Measurements from ENCODE around the gene CHMP2A.

CHMP2A gene

DNA sequence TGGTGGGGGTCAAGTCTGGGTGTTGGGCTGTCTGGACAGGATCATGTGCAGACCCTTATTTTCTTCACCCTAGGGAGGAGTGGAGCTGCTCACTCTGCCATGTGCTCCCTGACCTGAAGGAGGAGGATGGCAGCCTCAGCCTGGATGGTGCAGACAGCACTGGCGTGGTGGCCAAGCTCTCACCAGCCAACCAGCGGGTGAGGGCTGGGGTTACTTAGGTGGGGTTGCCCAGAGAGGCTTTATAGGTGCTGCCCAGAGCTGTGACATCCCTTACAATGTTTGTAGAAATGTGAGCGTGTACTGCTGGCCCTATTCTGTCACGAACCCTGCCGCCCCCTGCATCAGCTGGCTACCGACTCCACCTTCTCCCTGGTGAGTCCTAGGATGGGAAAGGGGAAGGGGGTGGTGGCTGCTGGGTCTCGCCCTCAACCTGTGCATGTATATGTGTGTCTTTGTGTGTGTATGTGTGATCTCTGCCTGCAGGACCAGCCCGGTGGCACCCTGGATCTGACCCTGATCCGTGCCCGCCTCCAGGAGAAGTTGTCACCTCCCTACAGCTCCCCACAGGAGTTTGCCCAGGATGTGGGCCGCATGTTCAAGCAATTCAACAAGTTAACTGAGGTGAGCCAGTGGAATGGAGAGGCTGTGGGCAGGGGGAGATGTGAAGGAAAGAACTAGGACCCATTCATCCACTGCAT, 5.1 kb downstream of the CHMP2A start:
- H3K4me1 ChIP-seq (ENCODE audit: control insufficient read depth, insufficient read depth, low read length) = peaks cover 15% of the 10 kb centered on the region
- TF ChIP-seq SCRT2 (tag by site-specific recombination; IDR thresholded peaks at IDR 0.05) (peak; percentile 71), ZNF157 (tag by site-specific recombination; IDR thresholded peaks at IDR 0.05) (peak; percentile 64), SCRT1 (tag by site-specific recombination; IDR thresholded peaks at IDR 0.05; ENCODE audit: borderline replicate concordance) (no peak), HOXA7 (CRISPR knock-in tag; IDR thresholded peaks at IDR 0.05; ENCODE audit: borderline replicate concordance) (no peak)
- TF ChIP-seq, protein P1, sequence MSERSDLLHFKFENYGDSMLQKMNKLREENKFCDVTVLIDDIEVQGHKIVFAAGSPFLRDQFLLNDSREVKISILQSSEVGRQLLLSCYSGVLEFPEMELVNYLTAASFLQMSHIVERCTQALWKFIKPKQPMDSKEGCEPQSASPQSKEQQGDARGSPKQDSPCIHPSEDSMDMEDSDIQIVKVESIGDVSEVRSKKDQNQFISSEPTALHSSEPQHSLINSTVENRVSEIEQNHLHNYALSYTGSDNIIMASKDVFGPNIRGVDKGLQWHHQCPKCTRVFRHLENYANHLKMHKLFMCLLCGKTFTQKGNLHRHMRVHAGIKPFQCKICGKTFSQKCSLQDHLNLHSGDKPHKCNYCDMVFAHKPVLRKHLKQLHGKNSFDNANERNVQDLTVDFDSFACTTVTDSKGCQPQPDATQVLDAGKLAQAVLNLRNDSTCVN (tag by site-specific recombination; optimal IDR thresholded peaks at IDR 0.05) = no peak
- ChIA-PET CTCF (no interaction called here), POLR2A (interaction anchor here (0.7 to 2.4 kb wide), 3 partner anchors 9 to 30 kb away, joined by 3 to 7 read pairs (median 4); partner anchors contain the start of genes UBE2M and ZBTB45)
- H3K36me3 ChIP-seq (ENCODE audit: control insufficient read depth in 2 of 2, insufficient read depth in 1 of 2, low read length in 2 of 2) = peaks cover 40 to 89% of the 10 kb centered on the region in 2 experiments
- H3K27ac ChIP-seq (ENCODE audit: extremely low read depth, low read depth, low read length) = no peak overlapping the region
- H3K9me3 ChIP-seq (ENCODE audit: control insufficient read depth, insufficient read depth, low read depth, low read length) = no peaks in the 10 kb centered on the region
- no peak overlapping the region for H3K4me3 ChIP-seq (ENCODE audit: low read depth, low read length)

DNA sequence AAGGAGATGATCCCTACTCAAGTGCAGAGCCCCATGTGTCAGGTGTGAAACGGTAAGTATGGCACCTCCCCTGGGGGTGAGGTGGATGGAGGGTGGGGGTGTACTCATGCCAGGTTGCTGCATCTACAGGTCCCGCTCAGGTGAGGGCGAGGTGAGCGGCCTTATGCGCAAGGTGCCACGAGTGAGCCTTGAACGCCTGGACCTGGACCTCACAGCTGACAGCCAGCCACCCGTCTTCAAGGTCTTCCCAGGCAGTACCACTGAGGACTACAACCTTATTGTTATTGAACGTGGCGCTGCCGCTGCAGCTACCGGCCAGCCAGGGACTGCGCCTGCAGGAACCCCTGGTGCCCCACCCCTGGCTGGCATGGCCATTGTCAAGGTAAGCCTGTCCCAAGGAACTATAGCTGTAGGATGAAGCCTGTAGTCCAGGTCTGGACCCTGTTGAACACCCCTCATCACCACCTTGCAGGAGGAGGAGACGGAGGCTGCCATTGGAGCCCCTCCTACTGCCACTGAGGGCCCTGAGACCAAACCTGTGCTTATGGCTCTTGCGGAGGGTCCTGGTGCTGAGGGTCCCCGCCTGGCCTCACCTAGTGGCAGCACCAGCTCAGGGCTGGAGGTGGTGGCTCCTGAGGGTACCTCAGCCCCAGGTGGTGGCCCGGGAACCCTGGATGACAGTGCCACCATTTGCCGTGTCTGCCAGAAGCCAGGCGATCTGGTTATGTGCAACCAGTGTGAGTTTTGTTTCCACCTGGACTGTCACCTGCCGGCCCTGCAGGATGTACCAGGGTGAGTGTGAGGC, 5.8 kb downstream of the CHMP2A start:
- CTCF ChIA-PET = no interaction called here
- H3K9me3 ChIP-seq (ENCODE audit: control insufficient read depth, insufficient read depth, low read depth, low read length) = no peaks in the 10 kb centered on the region
- H3K27ac ChIP-seq (ENCODE audit: extremely low read depth, low read depth, low read length) = no peak overlapping the region
- no peak overlapping the region for H3K4me3 ChIP-seq (ENCODE audit: low read depth, low read length)
- TF ChIP-seq TCF7L2 (IDR thresholded peaks at IDR 0.05; ENCODE audit: borderline replicate concordance, low read depth, low read length) (no peak), SCRT2 (tag by site-specific recombination; IDR thresholded peaks at IDR 0.05) (no peak), ZNF174 (tag by site-specific recombination; IDR thresholded peaks at IDR 0.05) (no peak), ZNF600 (tag by site-specific recombination; IDR thresholded peaks at IDR 0.05) (no peak), ZNF585B (tag by site-specific recombination; IDR thresholded peaks at IDR 0.05) (no peak), ZNF514 (tag by site-specific recombination; IDR thresholded peaks at IDR 0.05) (no peak), ZNF501 (tag by site-specific recombination; IDR thresholded peaks at IDR 0.05) (no peak)
- peaks cover 15% of the 10 kb centered on the region for H3K4me1 ChIP-seq (ENCODE audit: control insufficient read depth, insufficient read depth, low read length)
- peaks cover 40 to 89% of the 10 kb centered on the region in 2 experiments for H3K36me3 ChIP-seq (ENCODE audit: control insufficient read depth in 2 of 2, insufficient read depth in 1 of 2, low read length in 2 of 2)
- POLR2A ChIA-PET = interaction anchor here (0.7 to 2.4 kb wide), 3 partner anchors 10 to 29 kb away, joined by 3 to 7 read pairs (median 4); partner anchors contain the start of genes UBE2M and ZBTB45

DNA sequence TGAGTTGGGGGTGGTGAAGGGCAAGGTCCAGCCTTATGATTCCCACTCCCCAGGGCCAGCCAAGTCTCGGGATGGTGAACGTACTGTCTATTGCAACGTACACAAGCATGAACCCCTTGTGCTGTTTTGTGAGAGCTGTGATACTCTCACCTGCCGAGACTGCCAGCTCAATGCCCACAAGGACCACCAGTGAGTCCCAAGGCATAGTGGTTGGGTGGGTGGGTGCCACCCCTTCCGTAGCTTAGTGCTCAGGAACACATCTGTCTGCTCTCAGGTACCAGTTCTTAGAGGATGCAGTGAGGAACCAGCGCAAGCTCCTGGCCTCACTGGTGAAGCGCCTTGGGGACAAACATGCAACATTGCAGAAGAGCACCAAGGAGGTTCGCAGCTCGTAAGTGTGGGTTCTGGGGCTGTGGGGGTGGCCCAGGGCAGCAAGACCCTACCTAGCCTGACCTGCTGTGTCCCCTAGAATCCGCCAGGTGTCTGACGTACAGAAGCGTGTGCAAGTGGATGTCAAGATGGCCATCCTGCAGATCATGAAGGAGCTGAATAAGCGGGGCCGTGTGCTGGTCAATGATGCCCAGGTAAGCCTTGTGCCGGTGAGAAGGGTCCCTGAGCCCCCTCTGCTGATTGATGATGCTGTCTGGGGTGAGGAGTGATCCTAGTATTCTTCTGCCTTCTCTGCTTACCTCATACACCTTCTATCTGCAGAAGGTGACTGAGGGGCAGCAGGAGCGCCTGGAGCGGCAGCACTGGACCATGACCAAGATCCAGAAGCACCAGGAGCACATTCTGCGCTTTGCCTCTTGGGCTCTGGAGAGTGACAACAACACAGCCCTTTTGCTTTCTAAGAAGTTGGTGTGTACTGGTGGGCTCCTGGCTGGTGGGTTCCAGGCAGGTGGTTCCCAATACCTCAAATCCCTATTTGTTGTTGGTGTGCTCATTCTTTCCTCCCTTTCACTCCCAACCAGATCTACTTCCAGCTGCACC, 7.3 kb downstream of the CHMP2A start:
- ChIA-PET POLR2A (interaction anchor here (2.4 to 4.4 kb wide), 2 partner anchors 11 to 28 kb away, joined by 7 to 62 read pairs; partner anchors contain the start of genes UBE2M and ZBTB45), CTCF (interaction anchor here (1.1 to 1.7 kb wide), 2 partner anchors 25 to 28 kb away, joined by 3 to 9 read pairs; partner anchors contain the start of gene ZBTB45)
- peak overlapping the region; percentile 7; the same call in 1 of the 2 replicates for H3K4me3 ChIP-seq (ENCODE audit: low read depth, low read length)
- TF ChIP-seq ZNF16 (tag by site-specific recombination; IDR thresholded peaks at IDR 0.05; ENCODE audit: low read depth) (no peak), ZNF76 (tag by site-specific recombination; IDR thresholded peaks at IDR 0.05; ENCODE audit: borderline replicate concordance, low read depth) (no peak), ZNF514 (tag by site-specific recombination; IDR thresholded peaks at IDR 0.05) (no peak), ZNF394 (tag by site-specific recombination; IDR thresholded peaks at IDR 0.05; ENCODE audit: borderline replicate concordance) (no peak), ZNF121 (tag by site-specific recombination; IDR thresholded peaks at IDR 0.05) (peak; percentile 28; the same call in 1 of the 2 replicates), ZNF19 (tag by site-specific recombination; IDR thresholded peaks at IDR 0.05; ENCODE audit: low read depth) (no peak)
- TF ChIP-seq, protein P2, sequence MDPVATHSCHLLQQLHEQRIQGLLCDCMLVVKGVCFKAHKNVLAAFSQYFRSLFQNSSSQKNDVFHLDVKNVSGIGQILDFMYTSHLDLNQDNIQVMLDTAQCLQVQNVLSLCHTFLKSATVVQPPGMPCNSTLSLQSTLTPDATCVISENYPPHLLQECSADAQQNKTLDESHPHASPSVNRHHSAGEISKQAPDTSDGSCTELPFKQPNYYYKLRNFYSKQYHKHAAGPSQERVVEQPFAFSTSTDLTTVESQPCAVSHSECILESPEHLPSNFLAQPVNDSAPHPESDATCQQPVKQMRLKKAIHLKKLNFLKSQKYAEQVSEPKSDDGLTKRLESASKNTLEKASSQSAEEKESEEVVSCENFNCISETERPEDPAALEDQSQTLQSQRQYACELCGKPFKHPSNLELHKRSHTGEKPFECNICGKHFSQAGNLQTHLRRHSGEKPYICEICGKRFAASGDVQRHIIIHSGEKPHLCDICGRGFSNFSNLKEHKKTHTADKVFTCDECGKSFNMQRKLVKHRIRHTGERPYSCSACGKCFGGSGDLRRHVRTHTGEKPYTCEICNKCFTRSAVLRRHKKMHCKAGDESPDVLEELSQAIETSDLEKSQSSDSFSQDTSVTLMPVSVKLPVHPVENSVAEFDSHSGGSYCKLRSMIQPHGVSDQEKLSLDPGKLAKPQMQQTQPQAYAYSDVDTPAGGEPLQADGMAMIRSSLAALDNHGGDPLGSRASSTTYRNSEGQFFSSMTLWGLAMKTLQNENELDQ (tag by site-specific recombination; IDR thresholded peaks at IDR 0.05; ENCODE audit: low read depth) = no peak
- peaks cover 13% of the 10 kb centered on the region for H3K4me1 ChIP-seq (ENCODE audit: control insufficient read depth, insufficient read depth, low read length)
- peaks cover 31 to 78% of the 10 kb centered on the region in 2 experiments for H3K36me3 ChIP-seq (ENCODE audit: control insufficient read depth in 2 of 2, insufficient read depth in 1 of 2, low read length in 2 of 2)
- no peaks in the 10 kb centered on the region for H3K9me3 ChIP-seq (ENCODE audit: control insufficient read depth, insufficient read depth, low read depth, low read length)
- peak overlapping the region; percentile 42; the same call in 1 of the 2 replicates for H3K27ac ChIP-seq (ENCODE audit: extremely low read depth, low read depth, low read length)
